Measurements from ENCODE around the gene FPR1. TPM values are rescaled to one million over a fixed set of nuclear protein-coding genes. Genes with fewer than 3 reads are reported as not detected.

FPR1 gene
- total RNA-seq, 3 donors from 2014 or later (not counting 1 experiment from before 2014, with no cell fraction given): 3.4 to 20.2 (median 6.4) TPM

GRCh38 chr19:51712461-51713081 lies 39.1 kb downstream of the FPR1 start:
- no peaks in the 10 kb centered on the region for H3K36me3 Mint-ChIP-seq

GRCh38 chr19:51711702-51712101 lies 40.0 kb downstream of the FPR1 start:
- no peak overlapping the region for H3K27ac Mint-ChIP-seq
- intact Hi-C loops (cut with micrococcal nuclease): no loop called here
- H3K4me1 Mint-ChIP-seq: peaks cover under 1% of the 10 kb centered on the region in 2 donors
- Histone ChIP-seq H3K9me3 (ENCODE audit: control insufficient read depth, insufficient read depth, low read length) (no peaks in the 10 kb centered on the region), H3K27me3 (ENCODE audit: control insufficient read depth, insufficient read depth, low read length) (no peaks in the 10 kb centered on the region), H3K4me3 (ENCODE audit: low read length) (no peak overlapping the region), H3K4me1 (ENCODE audit: control insufficient read depth, insufficient read depth, low read length) (no peaks in the 10 kb centered on the region), H3K36me3 (ENCODE audit: control insufficient read depth, insufficient read depth, low read length) (no peaks in the 10 kb centered on the region), H3K27ac (ENCODE audit: low read length) (no peak overlapping the region)
- H3K9me3 Mint-ChIP-seq: peaks cover 0 to 6% of the 10 kb centered on the region in 2 donors
- H3K4me3 Mint-ChIP-seq: no peak overlapping the region
- DNase-seq: no peak
- H3K27me3 Mint-ChIP-seq (ENCODE audit: low read depth in 2 of 2): peaks cover 12 to 29% of the 10 kb centered on the region in 2 donors
- no peaks in the 10 kb centered on the region for H3K36me3 Mint-ChIP-seq
- 63% methylated on average over 1 of the region's 1 CpG for WGBS (ENCODE audit: insufficient coverage)
- TF ChIP-seq CTCF (IDR thresholded peaks at IDR 0.05): no peak
- no peak for ATAC-seq

More at GRCh38 chr19:51712461-51713081, 39.1 kb downstream of the FPR1 start:
- Histone ChIP-seq H3K4me3 (ENCODE audit: low read length) (no peak overlapping the region), H3K27me3 (ENCODE audit: control insufficient read depth, insufficient read depth, low read length) (no peaks in the 10 kb centered on the region), H3K27ac (ENCODE audit: low read length) (no peak overlapping the region), H3K36me3 (ENCODE audit: control insufficient read depth, insufficient read depth, low read length) (no peaks in the 10 kb centered on the region), H3K9me3 (ENCODE audit: control insufficient read depth, insufficient read depth, low read length) (no peaks in the 10 kb centered on the region), H3K4me1 (ENCODE audit: control insufficient read depth, insufficient read depth, low read length) (no peaks in the 10 kb centered on the region)
- peak in 1 of 2 donors; percentile 27 for DNase-seq
- ATAC-seq: no peak
- Mint-ChIP-seq H3K9me3 (peaks cover 0 to 6% of the 10 kb centered on the region in 2 donors), H3K4me1 (no peaks in the 10 kb centered on the region), H3K27ac (no peak overlapping the region), H3K27me3 (ENCODE audit: low read depth in 2 of 2) (peaks cover 12 to 29% of the 10 kb centered on the region in 2 donors), H3K4me3 (no peak overlapping the region)
- TF ChIP-seq CTCF (IDR thresholded peaks at IDR 0.05): no peak
- intact Hi-C loops (cut with micrococcal nuclease): no loop called here
- 72% methylated on average over 7 of the region's 9 CpGs for WGBS (ENCODE audit: insufficient coverage)

- intact Hi-C loops (cut with micrococcal nuclease): no loop called here
- 92% methylated on average over 2 of the region's 2 CpGs for WGBS (ENCODE audit: insufficient coverage)
- Mint-ChIP-seq H3K36me3 (no peaks in the 10 kb centered on the region), H3K27me3 (ENCODE audit: low read depth in 2 of 2) (peaks cover 12 to 19% of the 10 kb centered on the region in 2 donors), H3K4me1 (peaks cover 12 to 14% of the 10 kb centered on the region in 2 donors), H3K4me3 (no peak overlapping the region), H3K27ac (no peak overlapping the region), H3K9me3 (peaks cover 0 to 1% of the 10 kb centered on the region in 2 donors)
- H3K27ac ChIP-seq (ENCODE audit: low read length): no peak overlapping the region
- DNase-seq (no peak), ATAC-seq (no peak)
- no peaks in the 10 kb centered on the region for H3K36me3 ChIP-seq (ENCODE audit: control insufficient read depth, insufficient read depth, low read length)
- H3K9me3 ChIP-seq (ENCODE audit: control insufficient read depth, insufficient read depth, low read length): no peaks in the 10 kb centered on the region
- H3K27me3 ChIP-seq (ENCODE audit: control insufficient read depth, insufficient read depth, low read length): no peaks in the 10 kb centered on the region
- TF ChIP-seq CTCF (IDR thresholded peaks at IDR 0.05): no peak
- H3K4me3 ChIP-seq (ENCODE audit: low read length): no peak overlapping the region
- peaks cover 3% of the 10 kb centered on the region for H3K4me1 ChIP-seq (ENCODE audit: control insufficient read depth, insufficient read depth, low read length)
These were observed 41.5 kb downstream of the FPR1 start for GRCh38 chr19:51710163-51710562.

GRCh38 chr19:51709575-51709974 lies 42.1 kb downstream of the FPR1 start:
- no peak overlapping the region for H3K27ac Mint-ChIP-seq
- H3K36me3 ChIP-seq (ENCODE audit: control insufficient read depth, insufficient read depth, low read length): no peaks in the 10 kb centered on the region
- intact Hi-C loops (cut with micrococcal nuclease): no loop called here

More at GRCh38 chr19:51709575-51709974, 42.1 kb downstream of the FPR1 start:
- H3K9me3 Mint-ChIP-seq: no peaks in the 10 kb centered on the region
- TF ChIP-seq CTCF (IDR thresholded peaks at IDR 0.05): no peak
- Histone ChIP-seq H3K27me3 (ENCODE audit: control insufficient read depth, insufficient read depth, low read length) (no peaks in the 10 kb centered on the region), H3K9me3 (ENCODE audit: control insufficient read depth, insufficient read depth, low read length) (no peaks in the 10 kb centered on the region), H3K4me1 (ENCODE audit: control insufficient read depth, insufficient read depth, low read length) (peaks cover 9% of the 10 kb centered on the region), H3K4me3 (ENCODE audit: low read length) (no peak overlapping the region), H3K27ac (ENCODE audit: low read length) (no peak overlapping the region)
- H3K4me3 Mint-ChIP-seq: no peak overlapping the region
- peaks cover 12 to 17% of the 10 kb centered on the region in 2 donors for H3K27me3 Mint-ChIP-seq (ENCODE audit: low read depth in 2 of 2)
- DNase-seq (no peak), ATAC-seq (no peak)
- no peaks in the 10 kb centered on the region for H3K36me3 Mint-ChIP-seq
- peaks cover 18 to 19% of the 10 kb centered on the region in 2 donors for H3K4me1 Mint-ChIP-seq
- WGBS (ENCODE audit: insufficient coverage): 93% methylated on average over 6 of the region's 6 CpGs

Data from natural killer cell (primary cell).